GM12864 (cell line): Measurements from ENCODE around the gene TREML1.

Experiments used
- DNase-seq: peaks from one replicate; pipeline ENCODE4 v3.0.0-alpha.2; 2011; ENCODE audit warnings: low read depth
- H3K4me3 ChIP-seq: 2 replicates; pipeline ENCODE4 v1.5.1; 2011; ENCODE audit warnings: mild to moderate bottlenecking, low read depth, low read length, control low read depth
- CTCF ChIP-seq: IDR thresholded peaks from 2 replicates; pipeline ENCODE4 v1.5.1; 2011; ENCODE audit warnings: low read depth, mild to moderate bottlenecking, moderate library complexity, low read length, control low read depth, inconsistent platforms; ENCODE audit errors: missing control alignments

Gene TREML1

GRCh38 chr6:41187924-41188886 lies 34.1 kb upstream of the TREML1 start:
- no peak for TF ChIP-seq CTCF
- H3K4me3 ChIP-seq, result no peak overlapping the region
- no peak for DNase-seq

GRCh38 chr6:41186031-41186562 lies 31.9 kb upstream of the TREML1 start:
- DNase-seq, result no peak
- no peak overlapping the region for H3K4me3 ChIP-seq
- TF ChIP-seq CTCF, result no peak

GRCh38 chr6:41184761-41185160 lies 30.6 kb upstream of the TREML1 start:
- no peak overlapping the region for H3K4me3 ChIP-seq
- no peak for TF ChIP-seq CTCF
- no peak for DNase-seq

GRCh38 chr6:41182069-41183034 lies 28.2 kb upstream of the TREML1 start:
- peak; percentile 74 for TF ChIP-seq CTCF
- no peak overlapping the region for H3K4me3 ChIP-seq
- DNase-seq, result no peak

- no peak for TF ChIP-seq CTCF
- H3K4me3 ChIP-seq, result no peak overlapping the region
- DNase-seq, result no peak
Observed at GRCh38 chr6:41181566-41181965, 27.4 kb upstream of the TREML1 start.

GRCh38 chr6:41179163-41179562 lies 25.0 kb upstream of the TREML1 start:
- TF ChIP-seq CTCF, result no peak
- no peak for DNase-seq
- no peak overlapping the region for H3K4me3 ChIP-seq
